ENCODE data around the gene PPP1R12A.
"Not testable (repeated sequence)": the region's sequence is repeated elsewhere in the genome, so short reads cannot be mapped to it uniquely, and the experiment has no call there.

The PPP1R12A gene

GRCh38 chr12:79935021-79935623 lies at the start of gene PPP1R12A:
PPP1R12A (minus strand) TSS chr12:79935097; CDS start chr12:79934931, 166 bp downstream.
- peak; percentile 92 for DNase-seq

DNA sequence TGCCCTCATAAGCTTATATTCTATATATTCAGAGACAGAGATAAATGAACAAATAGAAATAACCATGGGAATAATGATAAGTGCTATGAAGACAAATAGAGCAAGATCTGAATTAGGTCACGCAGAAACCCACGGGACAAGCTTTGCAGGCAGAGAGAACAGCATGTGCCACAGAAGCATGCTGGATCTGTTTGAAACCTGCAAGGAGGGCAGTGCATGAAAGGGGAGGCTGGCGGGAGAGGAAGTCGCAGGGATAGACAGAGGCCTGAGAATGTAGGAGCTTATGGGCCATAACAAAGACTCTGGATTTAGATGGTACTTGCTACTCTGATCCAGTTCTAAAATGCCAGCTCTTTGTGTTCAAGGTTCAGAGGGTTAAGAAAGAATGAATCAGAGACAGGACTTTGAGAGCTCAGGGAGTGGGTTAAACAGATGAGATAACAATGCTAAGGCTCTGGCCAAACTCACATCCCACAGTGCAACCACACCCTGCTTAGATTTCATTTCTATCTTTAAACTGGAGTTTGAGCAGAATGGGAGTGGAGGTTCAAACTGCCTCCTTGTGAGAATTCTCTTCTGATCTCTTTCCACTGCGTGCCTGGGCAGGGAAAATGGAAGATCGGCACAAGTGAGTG lies 49.2 kb upstream of the PPP1R12A start:
- no peak for DNase-seq

DNA sequence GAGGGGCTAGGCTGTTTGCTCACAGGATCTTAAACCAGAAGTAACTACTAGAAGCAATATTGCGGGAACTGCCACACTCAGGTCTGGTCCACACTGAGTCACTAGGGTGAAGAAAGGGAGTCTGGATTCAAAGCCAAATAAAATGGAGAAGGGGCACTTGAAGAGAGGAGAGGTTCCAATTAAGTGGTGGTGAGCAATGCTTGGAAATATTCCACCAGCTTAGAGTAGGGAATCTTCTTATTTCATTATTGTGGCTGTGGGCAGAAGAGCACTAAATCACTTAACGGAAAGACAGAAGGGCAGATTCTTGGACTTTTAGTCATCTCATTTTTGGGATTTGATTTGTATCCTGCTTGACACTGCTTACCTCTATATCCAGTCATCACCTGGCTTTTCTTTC lies 48.6 kb upstream of the PPP1R12A start:
- DNase-seq, result no peak

- DNase-seq, result no peak
These were observed 47.5 kb upstream of the PPP1R12A start for GRCh38 chr12:79982086-79983062.

- no peak for DNase-seq
These were observed 43.8 kb upstream of the PPP1R12A start for GRCh38 chr12:79978692-79979091.

DNA sequence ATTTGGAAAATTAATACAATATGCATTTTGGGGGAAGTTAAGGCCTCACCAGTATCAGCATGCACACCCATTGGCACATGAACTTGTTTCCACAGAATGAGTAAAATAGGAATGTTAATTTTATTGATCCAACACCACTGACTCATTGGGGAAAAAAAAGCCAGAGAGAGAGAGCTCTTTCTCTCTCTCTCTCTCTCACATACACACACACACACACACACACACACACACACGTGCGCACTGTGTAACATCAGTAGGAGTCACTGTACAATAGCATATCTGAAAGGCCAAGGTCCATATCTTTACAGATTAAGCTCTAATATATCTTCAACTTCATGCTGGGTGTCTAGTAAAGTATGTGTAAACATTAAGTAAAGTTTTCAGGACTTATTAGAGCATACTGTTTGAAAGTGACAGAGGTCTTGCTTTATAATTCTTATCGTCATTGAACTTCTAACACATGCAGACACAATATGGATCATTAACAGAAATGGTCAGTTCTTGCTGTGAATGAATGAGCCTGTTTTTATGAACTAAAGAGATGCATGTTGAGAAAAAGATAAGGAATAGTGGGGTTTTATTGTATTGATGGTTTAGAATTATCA lies 43.1 kb upstream of the PPP1R12A start:
- not testable (repeated sequence) for DNase-seq

DNA sequence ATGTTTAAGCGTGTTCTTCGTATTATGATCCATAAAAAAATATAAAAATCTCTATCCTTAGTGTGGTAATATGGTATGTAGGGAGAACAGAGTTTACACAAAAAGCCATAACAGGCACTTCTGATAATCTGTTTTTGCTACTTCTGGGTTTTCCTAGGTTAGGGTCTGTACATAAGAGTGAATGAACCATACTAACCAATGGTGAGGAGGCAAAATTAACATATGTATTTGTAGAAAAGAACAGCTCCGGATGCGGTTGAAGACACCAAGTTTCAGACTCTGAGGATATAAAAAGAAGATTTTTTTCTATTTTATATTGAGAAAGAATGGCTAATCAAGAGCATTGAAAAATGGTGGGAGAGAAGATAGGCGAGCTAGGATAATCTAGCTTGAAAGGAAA lies 40.2 kb upstream of the PPP1R12A start:
- no peak for DNase-seq

DNA sequence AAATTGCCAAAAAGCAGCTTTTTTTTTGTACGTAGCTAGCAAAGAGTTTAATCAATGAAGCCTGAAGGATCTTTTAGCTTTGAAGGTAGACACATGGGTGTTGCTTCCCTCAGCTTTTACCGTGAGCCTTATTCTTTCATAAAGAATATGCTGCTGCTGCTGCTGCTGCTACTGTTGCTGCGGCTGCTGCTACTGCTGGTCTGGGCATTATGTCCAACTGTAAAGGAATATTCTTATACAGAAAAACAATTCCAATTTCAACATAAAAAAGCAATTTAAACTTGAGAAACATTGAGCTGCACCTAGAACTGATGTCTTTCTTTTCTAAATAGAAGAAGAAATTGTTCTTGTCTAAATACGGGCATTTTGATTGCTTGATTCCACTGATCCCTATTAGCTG lies 38.9 kb upstream of the PPP1R12A start:
- no peak for DNase-seq

DNA sequence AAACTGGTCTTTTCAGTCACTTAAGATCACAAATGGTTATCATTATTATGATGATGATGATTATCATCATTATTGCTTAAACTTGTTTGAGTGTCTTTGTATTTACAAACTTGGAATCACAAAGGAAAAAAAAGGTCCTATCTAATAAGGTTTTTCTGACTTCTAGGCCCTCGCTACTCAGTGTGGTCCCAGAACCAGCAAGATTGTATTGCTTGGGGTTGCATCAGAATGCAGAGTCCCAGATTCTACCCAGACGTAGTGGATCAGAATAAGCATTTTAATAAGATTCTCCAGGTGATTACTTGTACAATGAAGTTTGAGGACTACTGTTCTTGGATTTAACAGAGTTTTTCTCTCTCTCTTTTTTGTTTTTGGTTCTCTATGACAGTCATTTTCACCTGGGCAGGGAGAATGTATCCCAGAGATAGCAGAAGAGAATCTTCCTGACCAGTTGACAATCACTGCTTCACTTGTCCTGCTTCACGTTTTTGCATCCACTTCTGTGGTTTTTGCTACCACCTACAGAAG lies 29.3 kb upstream of the PPP1R12A start:
- no peak for DNase-seq

DNA sequence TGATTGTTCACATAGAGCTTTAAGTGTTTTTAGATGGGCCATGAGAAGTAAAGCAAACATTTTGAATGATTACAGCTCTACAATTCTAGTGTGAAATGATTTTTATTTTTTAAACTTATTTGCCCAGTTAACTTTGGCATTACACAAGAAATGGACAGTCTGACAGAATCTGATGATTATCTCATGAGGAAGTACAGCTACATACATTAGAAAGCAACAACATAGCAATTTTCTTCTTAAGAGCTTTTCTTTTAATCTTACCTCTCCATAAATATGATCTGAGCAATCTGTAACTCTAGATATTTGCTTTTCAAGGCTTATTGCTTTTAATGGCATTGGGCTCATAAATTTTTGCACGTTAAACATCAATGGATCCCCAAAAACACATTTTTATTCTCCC lies 26.5 kb upstream of the PPP1R12A start:
- peak; percentile 68 for DNase-seq

DNA sequence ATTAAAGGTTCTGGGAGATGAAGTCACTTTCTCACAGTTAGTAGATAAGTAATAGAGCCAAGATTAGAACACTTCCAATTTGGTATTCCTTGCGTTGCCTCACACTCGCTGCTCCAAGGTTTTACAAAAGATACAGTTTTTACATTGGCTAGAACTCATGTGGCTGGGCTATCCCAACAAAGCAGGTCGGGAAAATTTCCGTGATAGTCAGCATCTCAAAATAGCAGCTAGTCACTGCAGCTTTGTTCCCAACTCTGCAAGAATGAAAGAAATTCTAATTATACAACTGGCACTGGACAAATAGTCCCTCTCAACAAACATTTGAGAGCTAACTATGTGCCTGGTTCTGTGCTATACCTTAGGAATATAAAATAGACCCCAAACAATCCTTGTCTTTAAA lies 24.6 kb upstream of the PPP1R12A start:
- DNase-seq, result no peak

GRCh38 chr12:79956896-79957295 lies 22.0 kb upstream of the PPP1R12A start:
- no peak for DNase-seq

GRCh38 chr12:79955561-79955960 lies 20.7 kb upstream of the PPP1R12A start:
- no peak for DNase-seq

GRCh38 chr12:79954037-79954610 lies 19.2 kb upstream of the PPP1R12A start:
- DNase-seq, result no peak

GRCh38 chr12:79949098-79949497 lies 14.2 kb upstream of the PPP1R12A start:
- no peak for DNase-seq

- no peak for DNase-seq
These were observed 10.5 kb upstream of the PPP1R12A start for GRCh38 chr12:79945433-79945832.

GRCh38 chr12:79944565-79944964 lies 9.7 kb upstream of the PPP1R12A start:
- no peak for DNase-seq

DNA sequence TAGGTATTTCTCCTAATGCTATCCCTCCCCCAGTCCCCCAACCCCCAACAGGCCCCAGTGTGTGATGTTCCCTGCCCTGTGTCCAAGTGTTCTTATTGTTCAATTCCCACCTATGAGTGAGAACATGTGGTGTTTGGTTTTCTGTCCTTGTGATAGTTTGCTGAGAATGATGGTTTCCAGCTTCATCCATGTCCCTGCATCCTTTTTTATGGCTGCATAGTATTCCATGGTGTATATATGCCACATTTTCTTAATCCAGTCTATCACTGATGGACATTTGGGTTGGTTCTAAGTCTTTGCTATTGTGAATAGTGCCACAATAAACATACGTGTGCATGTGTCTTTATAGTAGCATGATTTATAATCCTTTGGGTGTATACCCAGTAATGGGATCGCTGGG lies 7.9 kb upstream of the PPP1R12A start:
- not testable (repeated sequence) for DNase-seq

- DNase-seq, result no peak
These were observed 4.9 kb upstream of the PPP1R12A start for GRCh38 chr12:79939728-79940310.

DNA sequence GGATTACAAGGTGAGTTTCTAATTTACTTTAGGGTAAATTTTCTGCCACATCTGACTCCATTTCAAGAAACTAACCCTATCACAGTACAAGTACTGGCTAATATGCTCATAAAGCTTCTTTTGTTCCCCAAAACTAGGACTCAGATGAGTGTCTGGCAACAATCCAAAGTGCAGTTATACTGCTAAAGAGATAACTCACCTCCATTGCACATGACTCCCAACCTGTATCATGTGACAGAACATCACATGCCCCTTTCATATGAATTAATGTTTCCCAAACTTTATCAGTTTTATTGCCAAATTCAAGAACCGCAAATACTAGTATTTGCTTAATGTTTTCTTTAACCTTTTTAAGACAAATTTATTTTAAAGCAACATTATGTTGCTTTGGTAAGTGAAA lies 3.9 kb upstream of the PPP1R12A start:
- DNase-seq, result no peak

DNA sequence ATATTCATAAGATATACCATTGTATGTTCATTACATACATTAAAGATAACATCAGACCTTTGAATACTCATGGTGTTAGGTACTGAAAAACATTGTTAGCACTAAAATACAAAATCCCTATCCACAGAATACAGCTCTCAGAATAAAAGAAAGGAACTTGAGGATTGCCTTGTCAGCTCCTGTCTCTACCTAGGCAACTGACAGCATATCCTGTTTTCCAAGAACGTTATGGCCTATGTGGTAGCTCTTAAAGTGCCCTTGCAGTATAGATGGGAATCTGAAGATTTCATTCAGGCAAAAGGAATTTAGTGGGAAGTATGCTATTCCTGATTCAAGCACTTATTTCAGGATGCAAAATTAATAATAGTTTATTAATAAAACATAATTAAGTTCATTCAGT lies 1.8 kb upstream of the PPP1R12A start:
- no peak for DNase-seq

GRCh38 chr12:79935624-79936345 lies 888 bp upstream of the PPP1R12A start:
- DNase-seq, result peak; percentile 58

All from NCI-H1092 treated with DMSO at 0.1 percent for 48 hours (cell line).